Upper lobe of left lung (tissue), 6 donors: ENCODE data around the gene PARD6B. TPM values are rescaled to one million over a fixed set of nuclear protein-coding genes. Genes with fewer than 3 reads are reported as not detected.

Experiments used
- ATAC-seq, 2 donors: fragments of 200-7000 bp; cut with Tn5 transposase; one replicate each; pipeline ENCODE4 v1.9.1; 2022; ENCODE audit warnings: mild to moderate bottlenecking in 2 of 2, moderate library complexity in 2 of 2; ENCODE audit not compliant: low FRiP score in 2 of 2
- DNase-seq, 2 donors: peaks; one replicate each; pipeline ENCODE4 v3.0.0-alpha.2; 2019 to 2020
- H3K27ac ChIP-seq, 4 donors: fragments of 200-600 bp; sonication (generic); one replicate each; pipeline ENCODE4 v1.5.1; 2016 to 2019
- H3K27me3 ChIP-seq, 4 donors: fragments of 200-600 bp; sonication (generic); one replicate each; pipeline ENCODE4 v1.5.1; 2017 to 2019
- H3K36me3 ChIP-seq, 4 donors: fragments of 200-600 bp; sonication (generic); one replicate each; pipeline ENCODE4 v1.5.1; 2016 to 2019
- H3K4me1 ChIP-seq, 4 donors: fragments of 200-600 bp; sonication (generic); one replicate each; pipeline ENCODE4 v1.5.1; 2018 to 2019
- H3K4me3 ChIP-seq, 4 donors: fragments of 200-600 bp; sonication (generic); one replicate each; pipeline ENCODE4 v1.5.1; 2017 to 2019; ENCODE audit warnings: mild to moderate bottlenecking in 2 of 4, moderate library complexity in 1 of 4
- H3K9me3 ChIP-seq, 4 donors: fragments of 200-600 bp; sonication (generic); one replicate each; pipeline ENCODE4 v1.5.1; 2018 to 2019
- CTCF ChIP-seq, 6 experiments: fragments of 450-650 bp in 4 of 6; fragments of 200-600 bp in 2 of 6; sonication (generic) in 2 of 6; IDR thresholded peaks; one replicate each; pipeline ENCODE4 v1.5.1; 2016 to 2019; ENCODE audit warnings: antibody characterized with exemption in 6 of 6
- EP300 ChIP-seq, 4 donors: sonication (generic); formaldehyde crosslinking; IDR thresholded peaks; one replicate each; pipeline ENCODE4 v1.5.1; 2017; ENCODE audit warnings: antibody characterized with exemption in 4 of 4, control low read depth in 2 of 4
- POLR2A ChIP-seq, 4 donors: fragments of 450-650 bp; IDR thresholded peaks; one replicate each; pipeline ENCODE4 v1.5.1; 2016 to 2017; ENCODE audit warnings: antibody characterized with exemption in 4 of 4, mild to moderate bottlenecking in 2 of 4
- POLR2AphosphoS5 ChIP-seq, 2 donors: sonication (generic); formaldehyde crosslinking; IDR thresholded peaks; one replicate each; pipeline ENCODE4 v1.5.1; 2017; ENCODE audit warnings: antibody characterized with exemption in 2 of 2
- WGBS, 2 donors: methylation state at CpG; one replicate each; pipeline ENCODE4 v1.1.5; 2017 to 2018; 5-methylcytosine and 5-hydroxymethylcytosine counted together
- total RNA-seq, 6 donors: library from RNA; depleted of rRNA in 4 of 6; stranded (reverse); fragments of >200 nt in 4 of 6; gene quantifications; one replicate each; pipeline versions ENCODE4 v1.1.0 to v1.2.1, GENCODE V29; 2016 to 2021
- donor health status: DM: no; HTN: no; CAD: no; lungs with moderate emphysema.
- donor health status: DM: no; HTN: yes; CAD: no; lungs with severe emphysema.

PARD6B gene
- total RNA-seq, 6 donors from 2014 or later, result 7.3 to 56.4 (median 43.4) TPM

- Histone ChIP-seq H3K9me3 (no peaks in the 10 kb centered on the region), H3K36me3 (peaks cover 0 to 7% (median 0%) of the 10 kb centered on the region in 4 donors), H3K27ac (no peak overlapping the region), H3K4me1 (peaks cover 0 to 12% (median 9%) of the 10 kb centered on the region in 4 donors), H3K27me3 (no peaks in the 10 kb centered on the region), H3K4me3 (no peak overlapping the region)
- 70 to 80% methylated on average over 3 of the region's 3 CpGs for WGBS, 2 donors
- ATAC-seq (no peak), DNase-seq (no peak)
- TF ChIP-seq CTCF (IDR thresholded peaks at IDR 0.05), result no peak
- TF ChIP-seq POLR2A (IDR thresholded peaks at IDR 0.05), result no peak
- no peak for TF ChIP-seq POLR2AphosphoS5 (IDR thresholded peaks at IDR 0.05)
- TF ChIP-seq EP300 (IDR thresholded peaks at IDR 0.05), result no peak
These were observed 15.0 kb downstream of the PARD6B start for GRCh38 chr20:50746138-50746940.

DNA sequence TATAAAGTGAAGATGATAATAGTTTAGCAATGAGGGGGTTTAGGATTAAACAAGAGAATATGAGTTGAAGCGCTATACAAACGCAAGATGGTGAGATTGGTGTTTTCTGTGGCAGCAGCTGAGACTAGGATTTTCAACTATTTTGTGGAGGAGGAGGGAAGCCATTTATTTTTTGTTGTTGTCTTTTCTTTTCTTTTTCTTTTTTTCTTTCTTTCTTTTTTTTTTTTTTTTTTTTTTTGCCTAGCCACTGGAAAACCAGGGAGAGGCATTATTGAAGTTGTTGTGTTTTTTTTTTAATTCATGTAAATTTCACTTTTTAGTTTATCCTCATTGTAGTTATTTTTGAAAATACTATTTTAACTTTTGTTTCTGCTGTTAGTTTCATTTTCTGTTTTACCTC lies 15.9 kb downstream of the PARD6B start:
- H3K27ac ChIP-seq, result no peak overlapping the region
- H3K9me3 ChIP-seq, result no peaks in the 10 kb centered on the region
- no peak overlapping the region for H3K4me3 ChIP-seq
- DNase-seq, result no peak
- no peak for TF ChIP-seq CTCF (IDR thresholded peaks at IDR 0.05)
- TF ChIP-seq EP300 (IDR thresholded peaks at IDR 0.05), result no peak
- TF ChIP-seq POLR2A (IDR thresholded peaks at IDR 0.05), result no peak
- no peak for TF ChIP-seq POLR2AphosphoS5 (IDR thresholded peaks at IDR 0.05)
- H3K4me1 ChIP-seq, result peaks cover 0 to 12% (median 6%) of the 10 kb centered on the region in 4 donors
- H3K27me3 ChIP-seq, result no peaks in the 10 kb centered on the region
- ATAC-seq, result no peak
- peaks cover 0 to 7% (median 0%) of the 10 kb centered on the region in 4 donors for H3K36me3 ChIP-seq
- 87 to 100% methylated on average over 2 of the region's 2 CpGs for WGBS, 2 donors

GRCh38 chr20:50750145-50750671 lies 18.8 kb downstream of the PARD6B start:
- no peaks in the 10 kb centered on the region for H3K27me3 ChIP-seq
- no peaks in the 10 kb centered on the region for H3K9me3 ChIP-seq
- 76 to 81% methylated on average over 8 of the region's 8 CpGs for WGBS, 2 donors
- TF ChIP-seq POLR2AphosphoS5 (IDR thresholded peaks at IDR 0.05) (no peak), EP300 (IDR thresholded peaks at IDR 0.05) (no peak), POLR2A (IDR thresholded peaks at IDR 0.05) (no peak), CTCF (IDR thresholded peaks at IDR 0.05) (no peak)
- H3K36me3 ChIP-seq, result peaks cover 0 to 7% (median 0%) of the 10 kb centered on the region in 4 donors
- DNase-seq, result no peak
- no peak overlapping the region for H3K4me3 ChIP-seq
- H3K4me1 ChIP-seq, result peaks cover 0 to 12% (median 0%) of the 10 kb centered on the region in 4 donors
- H3K27ac ChIP-seq, result no peak overlapping the region
- ATAC-seq, result no peak

DNA sequence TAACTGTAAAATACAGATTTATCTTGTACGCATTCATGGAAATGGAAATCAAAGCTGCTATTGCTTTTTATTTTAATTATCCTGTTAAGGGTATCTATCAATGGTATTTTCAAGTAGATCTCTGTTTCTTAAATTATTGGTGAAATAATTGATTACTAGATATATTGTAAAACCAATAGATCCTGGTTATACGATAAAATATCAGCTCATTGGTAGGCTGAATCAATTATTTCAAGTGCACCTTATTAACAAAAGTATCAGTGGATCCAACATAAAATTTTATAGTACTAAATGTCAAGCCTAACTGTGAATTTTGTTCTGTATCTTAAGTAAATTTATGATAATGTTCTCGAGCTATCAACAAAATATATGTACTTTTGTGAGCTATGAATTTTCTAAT lies 21.8 kb downstream of the PARD6B start:
- H3K27me3 ChIP-seq, result no peaks in the 10 kb centered on the region
- no peak overlapping the region for H3K4me3 ChIP-seq
- ATAC-seq (no peak), DNase-seq (no peak)
- H3K9me3 ChIP-seq, result no peaks in the 10 kb centered on the region
- 91 to 94% methylated on average over 3 of the region's 3 CpGs for WGBS, 2 donors
- TF ChIP-seq POLR2AphosphoS5 (IDR thresholded peaks at IDR 0.05) (no peak), POLR2A (IDR thresholded peaks at IDR 0.05) (no peak), EP300 (IDR thresholded peaks at IDR 0.05) (no peak), CTCF (IDR thresholded peaks at IDR 0.05) (no peak)
- peaks cover 0 to 7% (median 0%) of the 10 kb centered on the region in 4 donors for H3K4me1 ChIP-seq
- no peak overlapping the region for H3K27ac ChIP-seq
- H3K36me3 ChIP-seq, result peaks cover 0 to 7% (median 0%) of the 10 kb centered on the region in 4 donors
